Epithelial cell of alveolus of lung (primary cell): ENCODE results near the gene WIZ. TPM values are rescaled to one million over a fixed set of nuclear protein-coding genes. Genes with fewer than 3 reads are reported as not detected.

ENCODE experiments used
- total RNA-seq: library from RNA; depleted of rRNA; stranded (reverse); fragments of >200 nt; gene quantifications from 2 replicates; pipeline ENCODE4 v1.2.1, GENCODE V29; 2015

The WIZ gene, protein sequence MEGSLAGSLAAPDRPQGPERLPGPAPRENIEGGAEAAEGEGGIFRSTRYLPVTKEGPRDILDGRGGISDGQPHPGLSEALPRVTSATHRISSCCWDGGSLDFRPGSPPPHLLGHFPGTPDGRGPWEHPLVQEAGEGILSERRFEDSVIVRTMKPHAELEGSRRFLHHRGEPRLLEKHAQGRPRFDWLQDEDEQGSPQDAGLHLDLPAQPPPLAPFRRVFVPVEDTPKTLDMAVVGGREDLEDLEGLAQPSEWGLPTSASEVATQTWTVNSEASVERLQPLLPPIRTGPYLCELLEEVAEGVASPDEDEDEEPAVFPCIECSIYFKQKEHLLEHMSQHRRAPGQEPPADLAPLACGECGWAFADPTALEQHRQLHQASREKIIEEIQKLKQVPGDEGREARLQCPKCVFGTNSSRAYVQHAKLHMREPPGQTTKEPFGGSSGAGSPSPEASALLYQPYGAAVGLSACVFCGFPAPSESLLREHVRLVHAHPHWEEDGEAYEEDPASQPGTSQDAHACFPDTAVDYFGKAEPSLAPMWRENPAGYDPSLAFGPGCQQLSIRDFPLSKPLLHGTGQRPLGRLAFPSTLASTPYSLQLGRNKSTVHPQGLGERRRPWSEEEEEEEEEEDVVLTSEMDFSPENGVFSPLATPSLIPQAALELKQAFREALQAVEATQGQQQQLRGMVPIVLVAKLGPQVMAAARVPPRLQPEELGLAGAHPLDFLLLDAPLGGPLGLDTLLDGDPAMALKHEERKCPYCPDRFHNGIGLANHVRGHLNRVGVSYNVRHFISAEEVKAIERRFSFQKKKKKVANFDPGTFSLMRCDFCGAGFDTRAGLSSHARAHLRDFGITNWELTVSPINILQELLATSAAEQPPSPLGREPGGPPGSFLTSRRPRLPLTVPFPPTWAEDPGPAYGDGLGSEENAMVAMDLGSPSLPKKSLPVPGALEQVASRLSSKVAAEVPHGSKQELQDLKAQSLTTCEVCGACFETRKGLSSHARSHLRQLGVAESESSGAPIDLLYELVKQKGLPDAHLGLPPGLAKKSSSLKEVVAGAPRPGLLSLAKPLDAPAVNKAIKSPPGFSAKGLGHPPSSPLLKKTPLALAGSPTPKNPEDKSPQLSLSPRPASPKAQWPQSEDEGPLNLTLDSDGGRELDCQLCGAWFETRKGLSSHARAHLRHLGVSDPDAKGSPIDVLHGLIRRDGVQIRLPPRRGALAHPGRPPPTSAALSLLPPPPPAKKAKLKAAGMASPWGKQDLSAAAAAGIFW (N-terminal part only)
- total RNA-seq: 34.4 and 37.8 TPM in 2 replicates

DNA sequence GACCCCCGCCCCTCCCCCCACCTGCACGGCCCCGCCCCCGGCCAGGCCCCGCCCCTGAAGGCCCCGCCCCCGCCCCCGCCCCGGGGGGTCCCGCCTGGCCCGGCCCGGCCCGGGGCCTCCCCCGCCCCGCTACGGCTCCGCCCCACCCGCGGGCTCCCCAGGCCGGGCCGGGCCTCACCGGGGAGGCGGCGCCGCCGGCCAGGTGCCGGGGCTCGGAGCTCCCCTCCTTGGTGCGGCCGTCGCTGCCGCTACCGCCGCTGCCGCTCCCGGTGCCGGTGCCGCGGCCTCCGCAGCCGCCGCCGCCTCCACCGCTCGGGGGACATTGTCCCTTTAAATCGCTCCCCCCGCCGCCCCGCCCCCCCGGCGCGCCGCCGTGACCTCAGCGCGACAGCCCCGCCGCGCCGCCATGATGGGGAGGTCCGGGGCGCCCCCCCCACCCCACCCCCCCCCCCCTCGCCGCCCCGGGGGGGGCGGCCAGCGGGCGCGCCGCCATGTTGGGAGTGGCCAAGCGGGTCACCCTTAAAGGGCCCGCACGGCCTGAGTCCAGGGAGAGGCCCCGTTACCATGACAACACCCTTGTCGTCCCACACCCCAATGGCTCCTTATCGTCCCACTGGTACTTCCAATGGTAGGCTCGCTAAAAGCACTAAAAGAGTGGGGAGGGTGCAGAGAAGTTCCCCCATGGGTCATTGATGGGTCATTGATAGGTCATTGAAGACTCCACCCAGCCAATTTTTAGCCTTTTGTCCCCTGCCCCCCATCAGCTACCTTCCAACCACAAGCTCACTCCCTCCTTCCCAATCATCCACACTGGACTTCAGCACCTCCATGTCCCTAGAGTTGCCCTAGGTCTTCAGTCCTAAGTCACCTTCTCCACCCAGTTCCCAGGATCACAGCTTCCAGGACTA, at the start of gene WIZ:
Gene WIZ (minus strand): TSS at position 337 of the 908 bp plus-strand sequence. CDS start 1,649 bp downstream, outside the sequence.

DNA sequence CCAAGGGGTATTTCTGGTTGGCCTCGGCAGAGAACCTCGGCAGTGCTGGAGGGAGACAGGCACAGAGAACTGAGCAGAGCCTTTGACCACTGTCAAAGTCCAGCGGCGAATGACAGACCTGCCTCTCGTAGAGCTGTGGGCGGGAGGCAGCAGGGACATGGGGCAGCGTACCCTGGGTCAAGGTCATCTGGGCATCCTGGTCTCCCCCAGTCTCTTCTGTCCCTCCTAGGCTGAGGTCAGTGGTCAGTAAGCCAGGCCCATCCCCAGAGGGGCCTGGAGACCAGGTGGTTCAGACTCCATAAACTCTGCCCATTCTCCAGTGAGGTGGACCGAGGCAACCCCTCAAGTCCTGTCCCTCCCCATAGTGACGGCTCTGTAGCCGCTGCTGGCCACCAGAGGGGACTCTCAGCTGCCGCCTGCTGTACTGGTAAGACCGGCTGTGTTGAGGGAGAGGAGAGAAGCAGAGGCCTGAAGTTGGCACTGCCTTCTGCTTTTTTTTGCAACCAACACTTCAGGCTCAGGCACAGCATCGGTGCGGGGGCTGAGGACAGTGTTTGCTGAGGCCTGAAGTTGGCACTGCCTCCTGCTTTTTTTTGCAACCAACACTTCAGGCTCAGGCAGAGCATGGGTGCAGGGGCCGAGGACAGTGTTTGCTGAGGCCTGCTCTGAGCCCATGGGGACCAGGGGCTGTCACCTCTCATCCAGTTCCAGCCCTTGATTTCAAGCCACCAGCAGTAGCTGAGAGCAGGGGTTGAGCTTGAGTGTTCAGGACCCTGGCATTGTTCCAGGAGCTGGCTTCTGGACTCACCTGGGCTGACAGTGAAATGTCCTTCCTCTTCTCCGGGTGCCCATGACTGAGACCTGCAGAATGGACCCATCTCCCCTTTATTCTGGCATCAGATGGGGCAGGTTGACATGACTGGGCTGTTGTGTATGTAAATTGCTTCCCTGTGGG, 29.9 kb upstream of the WIZ start, which contains the start of gene PGLYRP2:
Gene PGLYRP2 (minus strand): TSS at position 111 of the 955 bp plus-strand sequence. CDS start 130 bp downstream, outside the sequence.

DNA sequence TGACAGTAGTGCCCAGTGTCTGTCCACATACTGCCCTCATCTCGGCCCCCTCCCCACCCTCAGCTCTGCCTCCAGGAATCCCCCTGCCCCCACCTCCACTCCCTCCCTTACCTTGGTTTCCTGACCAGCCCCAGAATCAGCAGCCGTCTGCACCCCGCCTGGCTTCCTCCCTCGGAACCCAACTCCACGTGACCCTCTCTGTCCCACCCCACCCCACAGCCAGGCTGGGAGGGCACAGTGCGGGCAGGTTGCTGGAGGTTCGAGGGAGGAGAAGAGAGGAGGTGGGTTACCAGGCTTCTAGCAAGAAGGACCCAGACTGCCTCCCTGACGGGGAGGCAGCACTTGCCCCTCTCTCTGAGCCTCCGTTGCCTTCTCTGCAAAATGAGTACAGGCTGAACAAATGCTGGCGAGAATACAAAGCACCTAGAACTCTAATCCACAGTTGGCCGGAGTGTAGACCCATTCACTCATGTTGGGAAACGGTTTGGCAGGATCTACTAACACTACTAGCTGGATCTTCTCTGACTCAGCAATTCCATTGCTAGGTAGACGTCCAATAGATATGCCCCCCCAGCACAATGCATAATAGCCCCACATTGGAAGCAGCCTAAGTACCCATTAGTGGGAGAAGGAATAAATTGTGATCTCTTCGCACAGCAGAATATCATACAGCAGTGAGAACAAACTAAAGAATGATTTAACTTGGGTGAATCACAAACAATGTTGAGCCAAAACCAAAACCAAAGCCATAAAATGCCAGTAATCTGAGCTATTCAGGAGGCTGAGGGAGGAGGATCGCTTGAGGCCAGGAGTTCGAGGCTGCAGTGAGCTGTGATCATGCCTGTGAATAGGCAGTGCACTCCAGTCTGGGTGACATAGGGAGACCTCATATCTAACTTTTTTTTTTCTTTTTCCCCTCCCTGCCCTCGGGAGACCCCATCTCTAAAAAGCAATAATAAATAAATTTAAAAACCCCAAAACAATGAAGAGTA, 14.9 kb upstream of the WIZ start, which contains the start of gene RASAL3:
Gene RASAL3 (minus strand): TSS at position 151 of the 992 bp plus-strand sequence. CDS start 186 bp downstream, outside the sequence.

DNA sequence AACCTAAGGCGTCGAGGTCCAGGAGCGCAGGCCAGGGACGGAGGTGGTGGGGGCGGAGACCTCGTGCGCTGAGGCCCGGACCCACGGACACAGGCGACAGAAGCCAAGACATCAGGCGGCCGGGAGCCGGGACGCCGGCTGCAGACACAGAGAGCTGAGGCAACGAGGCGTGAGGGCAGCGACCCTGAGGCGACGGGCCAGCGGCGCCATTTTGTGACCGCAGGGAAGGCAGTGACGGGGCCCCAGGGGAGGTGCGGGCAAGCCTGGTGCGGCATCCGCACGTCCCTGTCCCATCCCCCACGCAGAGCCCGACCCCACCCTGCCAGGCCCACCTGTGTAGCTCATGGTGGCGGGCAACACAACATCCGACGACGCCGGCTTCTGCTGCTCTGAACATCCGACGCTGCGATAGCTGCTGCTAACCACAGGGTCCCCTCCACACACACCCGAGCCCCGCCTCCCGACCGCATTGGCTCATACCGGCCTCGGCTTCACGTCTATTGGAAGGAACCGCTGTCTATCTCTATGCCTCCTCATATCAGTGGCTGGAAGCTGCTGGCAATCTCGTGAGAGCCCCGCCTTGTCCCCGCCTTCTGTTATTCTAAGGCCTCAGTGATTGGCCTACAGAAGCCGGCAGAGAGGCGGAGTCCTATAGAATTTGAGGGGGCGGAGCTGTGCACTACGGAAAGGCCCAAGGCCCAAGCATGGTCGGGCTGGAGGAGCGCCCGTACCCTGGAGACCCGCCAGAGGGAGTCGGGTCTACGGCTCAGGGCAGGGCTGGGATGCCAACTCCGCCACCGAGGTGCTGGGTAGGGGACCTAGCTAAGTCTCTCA, 31.0 kb downstream of the WIZ start, which contains the start of gene AKAP8L:
Gene AKAP8L (minus strand): TSS at position 410 of the 834 bp plus-strand sequence. CDS start 65 bp downstream, at position 345.

DNA sequence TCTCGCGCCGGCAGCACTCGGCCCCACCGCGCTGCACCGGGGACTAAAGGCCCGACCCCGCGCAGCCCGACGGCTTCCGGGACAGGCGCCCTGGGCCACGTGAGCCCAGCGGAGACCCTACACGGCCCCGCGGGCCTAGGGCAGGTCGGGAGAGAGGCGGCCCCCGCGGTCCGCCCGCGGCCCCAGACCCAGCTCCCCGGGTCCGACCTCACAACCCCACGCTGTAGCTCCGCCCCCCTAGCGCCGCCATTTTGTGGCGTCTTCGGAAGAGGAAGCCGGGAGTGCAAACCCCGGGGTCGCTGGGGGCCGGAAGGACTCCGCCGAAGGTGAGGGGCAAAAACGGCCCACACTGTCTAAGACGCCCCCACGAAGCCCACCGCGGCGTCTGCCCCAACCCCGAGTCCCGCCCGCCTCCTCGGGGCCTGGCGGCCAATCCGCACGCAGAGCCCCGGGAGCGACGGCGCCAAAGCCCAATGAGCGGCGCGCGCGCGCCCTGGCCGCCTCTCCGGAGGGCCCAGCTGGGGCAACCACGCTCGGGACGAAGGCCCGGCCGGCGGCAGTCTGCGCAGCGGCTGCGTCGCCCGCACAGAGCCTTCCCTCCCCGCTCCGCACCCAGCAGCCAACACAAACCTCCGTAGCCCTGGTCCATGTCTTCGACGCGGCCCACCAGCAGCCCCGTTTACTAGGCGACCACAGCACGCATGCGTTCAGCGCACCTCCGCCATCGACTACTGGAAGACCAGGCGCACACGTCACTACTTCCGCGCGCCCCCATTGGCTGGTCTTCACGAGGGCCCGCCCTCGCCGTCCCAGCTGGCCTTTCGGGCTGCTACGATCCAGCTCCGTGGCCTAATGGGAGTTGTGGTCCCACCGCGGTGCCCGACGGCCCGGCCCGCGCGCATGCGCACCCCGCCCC, 70.4 kb downstream of the WIZ start, which contains the start of gene AKAP8:
Gene AKAP8 (minus strand): TSS at position 705 of the 916 bp plus-strand sequence. CDS start 56 bp downstream, at position 649.

Other genes with a start within 250 kb of the WIZ start
- gene NOTCH3, start 249.0 kb downstream of the WIZ start, total RNA-seq: 34.8 and 56.3 TPM in 2 replicates
- gene EPHX3, start 217.5 kb downstream of the WIZ start, total RNA-seq: 0.26 TPM in 1 of 2 replicates, not detected in the other
- 17.5 and 32.6 TPM in 2 replicates for gene BRD4, start 117.4 kb downstream of the WIZ start, total RNA-seq
- 12.0 and 17.2 TPM in 2 replicates for gene AKAP8, start 70.2 kb downstream of the WIZ start, total RNA-seq
- 44.9 and 95.8 TPM in 2 replicates for gene AKAP8L, start 31.0 kb downstream of the WIZ start, total RNA-seq
- 0.32 and 0.52 TPM in 2 replicates for gene RASAL3, start 14.6 kb upstream of the WIZ start, total RNA-seq
- gene PGLYRP2, start 29.5 kb upstream of the WIZ start, total RNA-seq: not detected in 2 replicates
- gene CYP4F22, start 58.6 kb upstream of the WIZ start, total RNA-seq: not detected in 2 replicates
- gene CYP4F8, start 165.3 kb upstream of the WIZ start, total RNA-seq: not detected in 2 replicates
- 0.13 TPM in 1 of 2 replicates, not detected in the other for gene CYP4F3, start 190.9 kb upstream of the WIZ start, total RNA-seq
- gene CYP4F12, start 223.1 kb upstream of the WIZ start, total RNA-seq: not detected in 2 replicates